Peyer's patch (tissue), 4 donors: Measurements from ENCODE around the gene CCNQ. TPM values are rescaled to one million over a fixed set of nuclear protein-coding genes. Genes with fewer than 3 reads are reported as not detected.

ENCODE experiments used
- DNase-seq, 3 donors: peaks; one replicate each; pipeline ENCODE4 v3.0.0-alpha.2; 2017 to 2019
- H3K27ac ChIP-seq, 4 donors: fragments of 200-600 bp; sonication (generic); one replicate each; pipeline ENCODE4 v1.5.1; 2016 to 2019
- H3K27me3 ChIP-seq, 2 donors: fragments of 200-600 bp; sonication (generic); one replicate each; pipeline ENCODE4 v1.5.1; 2019
- H3K36me3 ChIP-seq, 3 donors: fragments of 200-600 bp; sonication (generic); one replicate each; pipeline ENCODE4 v1.5.1; 2016 to 2019
- H3K4me1 ChIP-seq, 4 donors: fragments of 200-600 bp; sonication (generic); one replicate each; pipeline ENCODE4 v1.5.1; 2016 to 2019
- H3K4me3 ChIP-seq, 4 donors: fragments of 200-600 bp; sonication (generic); 1 replicate in 3 of 4; 2 replicates in 1 of 4; pipeline ENCODE4 v1.5.1; 2016 to 2019; ENCODE audit warnings: mild to moderate bottlenecking in 1 of 4
- H3K9me3 ChIP-seq, 4 donors: fragments of 200-600 bp; sonication (generic); one replicate each; pipeline ENCODE4 v1.5.1; 2016 to 2019; ENCODE audit warnings: mild to moderate bottlenecking in 1 of 4
- POLR2A ChIP-seq, 2 donors: fragments of 450-650 bp; IDR thresholded peaks; one replicate each; pipeline ENCODE4 v1.5.1; 2017; ENCODE audit warnings: antibody characterized with exemption in 2 of 2, mild to moderate bottlenecking in 2 of 2, moderate library complexity in 2 of 2
- total RNA-seq, 4 donors: library from RNA; depleted of rRNA; stranded (reverse); fragments of >200 nt; gene quantifications; one replicate each; pipeline ENCODE4 v1.1.0, GENCODE V29; 2016
- TF ChIP-seq, protein P1 (sequence below), 6 experiments: fragments of 450-650 bp in 4 of 6; fragments of 200-600 bp in 2 of 6; sonication (generic) in 1 of 6; IDR thresholded peaks; one replicate each; pipeline ENCODE4 v1.5.1; 2017 to 2019; ENCODE audit warnings: antibody characterized with exemption in 6 of 6, mild to moderate bottlenecking in 3 of 6, moderate library complexity in 1 of 6

CCNQ gene
- total RNA-seq, 4 donors from 2014 or later = 19.0 to 33.3 (median 20.6) TPM

GRCh38 chrX:153600032-153600373 lies 1.1 kb upstream of the CCNQ start:
- Histone ChIP-seq H3K4me3 (peak overlapping the region; percentile 51 to 74 (median 60)), H3K36me3 (peaks cover 0 to 1% (median 0%) of the 10 kb centered on the region in 3 donors), H3K27ac (no peak overlapping the region), H3K4me1 (no peaks in the 10 kb centered on the region), H3K9me3 (no peaks in the 10 kb centered on the region), H3K27me3 (no peaks in the 10 kb centered on the region)
- TF ChIP-seq, protein P1, sequence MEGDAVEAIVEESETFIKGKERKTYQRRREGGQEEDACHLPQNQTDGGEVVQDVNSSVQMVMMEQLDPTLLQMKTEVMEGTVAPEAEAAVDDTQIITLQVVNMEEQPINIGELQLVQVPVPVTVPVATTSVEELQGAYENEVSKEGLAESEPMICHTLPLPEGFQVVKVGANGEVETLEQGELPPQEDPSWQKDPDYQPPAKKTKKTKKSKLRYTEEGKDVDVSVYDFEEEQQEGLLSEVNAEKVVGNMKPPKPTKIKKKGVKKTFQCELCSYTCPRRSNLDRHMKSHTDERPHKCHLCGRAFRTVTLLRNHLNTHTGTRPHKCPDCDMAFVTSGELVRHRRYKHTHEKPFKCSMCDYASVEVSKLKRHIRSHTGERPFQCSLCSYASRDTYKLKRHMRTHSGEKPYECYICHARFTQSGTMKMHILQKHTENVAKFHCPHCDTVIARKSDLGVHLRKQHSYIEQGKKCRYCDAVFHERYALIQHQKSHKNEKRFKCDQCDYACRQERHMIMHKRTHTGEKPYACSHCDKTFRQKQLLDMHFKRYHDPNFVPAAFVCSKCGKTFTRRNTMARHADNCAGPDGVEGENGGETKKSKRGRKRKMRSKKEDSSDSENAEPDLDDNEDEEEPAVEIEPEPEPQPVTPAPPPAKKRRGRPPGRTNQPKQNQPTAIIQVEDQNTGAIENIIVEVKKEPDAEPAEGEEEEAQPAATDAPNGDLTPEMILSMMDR (IDR thresholded peaks at IDR 0.05) = no peak
- no peak for TF ChIP-seq POLR2A (IDR thresholded peaks at IDR 0.05)
- peak in 1 of 3 donors; percentile 33 for DNase-seq

- Histone ChIP-seq H3K36me3 (peaks cover 0 to 7% (median 0%) of the 10 kb centered on the region in 3 donors), H3K4me3 (peak overlapping the region; percentile 51 to 74 (median 60)), H3K9me3 (no peaks in the 10 kb centered on the region), H3K4me1 (no peaks in the 10 kb centered on the region), H3K27ac (peak overlapping the region; percentile 59 to 77 (median 74)), H3K27me3 (no peaks in the 10 kb centered on the region)
- peak; percentile 83 to 95 (median 89) for DNase-seq
- TF ChIP-seq, protein P1 (IDR thresholded peaks at IDR 0.05) = peak in 1 of 6 experiments; percentile 16
- TF ChIP-seq POLR2A (IDR thresholded peaks at IDR 0.05) = peak in 1 of 2 donors; percentile 17
Observed at GRCh38 chrX:153599192-153600031, 473 bp upstream of the CCNQ start.

DNA sequence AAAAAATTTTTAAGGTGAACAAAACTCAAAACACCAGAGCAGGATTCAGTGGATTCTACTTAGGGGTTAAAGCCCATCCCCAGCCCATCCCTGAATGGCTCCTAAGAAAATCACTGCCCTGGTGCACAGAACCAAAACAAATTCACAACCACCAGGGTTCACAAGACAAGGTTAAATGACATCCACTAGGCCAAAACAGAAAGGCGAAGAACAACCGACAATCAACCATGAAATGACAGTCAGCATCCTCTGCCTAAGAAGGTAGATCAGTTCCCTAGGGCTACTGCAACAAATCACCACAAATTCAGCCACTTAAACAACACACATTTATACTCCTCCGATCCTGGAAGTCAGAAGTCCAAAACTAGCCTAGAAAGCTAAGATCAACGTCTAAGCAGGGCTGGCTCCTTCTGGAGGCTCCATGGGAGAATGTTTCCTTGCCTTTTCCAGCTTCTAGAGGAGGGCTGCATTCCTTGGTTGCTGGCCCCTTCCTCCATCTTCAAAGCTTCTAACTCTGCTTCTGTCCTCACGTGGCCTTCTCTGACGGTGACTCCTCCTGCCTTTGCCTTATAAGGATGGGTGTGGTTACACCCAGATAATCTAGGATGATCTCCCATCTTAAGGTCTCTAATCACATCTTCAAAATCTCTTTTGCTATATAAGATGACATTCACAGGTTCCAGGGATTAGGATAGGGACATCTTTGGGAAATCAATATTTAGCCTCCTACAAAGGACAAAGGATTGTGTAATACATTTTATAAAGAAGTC lies 1.8 kb downstream of the CCNQ start:
- Histone ChIP-seq H3K4me1 (no peaks in the 10 kb centered on the region), H3K36me3 (peaks cover 0 to 21% (median 0%) of the 10 kb centered on the region in 3 donors), H3K27me3 (no peaks in the 10 kb centered on the region), H3K4me3 (peak overlapping the region in 1 of 4 donors; percentile 61), H3K27ac (no peak overlapping the region), H3K9me3 (no peaks in the 10 kb centered on the region)
- no peak for TF ChIP-seq POLR2A (IDR thresholded peaks at IDR 0.05)
- TF ChIP-seq, protein P1 (IDR thresholded peaks at IDR 0.05) = no peak
- DNase-seq = no peak

- Histone ChIP-seq H3K36me3 (peaks cover 0 to 21% (median 0%) of the 10 kb centered on the region in 3 donors), H3K4me1 (no peaks in the 10 kb centered on the region), H3K27me3 (no peaks in the 10 kb centered on the region), H3K9me3 (no peaks in the 10 kb centered on the region), H3K4me3 (no peak overlapping the region), H3K27ac (no peak overlapping the region)
- peak in 1 of 3 donors; percentile 8 for DNase-seq
- no peak for TF ChIP-seq POLR2A (IDR thresholded peaks at IDR 0.05)
- TF ChIP-seq, protein P1 (IDR thresholded peaks at IDR 0.05) = no peak
Observed at GRCh38 chrX:153595859-153596857, 2.8 kb downstream of the CCNQ start.

DNA sequence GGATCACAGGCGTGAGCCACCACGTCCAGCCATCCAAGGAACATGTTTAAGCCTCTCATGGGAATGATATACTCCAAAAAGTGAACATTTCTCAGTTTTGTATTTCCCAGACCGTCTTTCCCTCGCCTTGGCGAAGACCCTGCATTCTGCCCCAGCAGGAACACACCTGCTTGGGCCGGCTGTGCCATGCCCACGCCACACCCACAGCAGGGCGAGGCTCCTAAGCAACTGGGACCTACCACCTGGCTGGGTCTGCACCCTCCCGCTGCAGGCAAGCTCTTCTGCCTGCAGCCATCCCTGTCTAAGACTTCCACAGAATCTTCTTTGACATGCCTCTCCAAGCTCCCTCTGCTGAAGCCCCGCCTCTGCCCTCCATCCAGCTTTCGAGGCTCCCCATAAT lies 3.6 kb downstream of the CCNQ start:
- Histone ChIP-seq H3K27ac (no peak overlapping the region), H3K36me3 (peaks cover 0 to 21% (median 0%) of the 10 kb centered on the region in 3 donors), H3K4me3 (no peak overlapping the region), H3K4me1 (no peaks in the 10 kb centered on the region), H3K27me3 (no peaks in the 10 kb centered on the region), H3K9me3 (no peaks in the 10 kb centered on the region)
- TF ChIP-seq, protein P1 (IDR thresholded peaks at IDR 0.05) = no peak
- TF ChIP-seq POLR2A (IDR thresholded peaks at IDR 0.05) = no peak
- DNase-seq = peak in 1 of 3 donors; percentile 24
